GM23338 (cell line): Measurements from ENCODE around the gene ALDH16A1. TPM values are rescaled to one million over a fixed set of nuclear protein-coding genes. Genes with fewer than 3 reads are reported as not detected.

Source experiments
- ATAC-seq: fragments of 200-7000 bp; cut with Tn5 transposase; 3 replicates; pipeline ENCODE4 v1.9.1; 2020
- DNase-seq: peaks from one replicate; pipeline ENCODE4 v3.0.0-alpha.2; 2015; ENCODE audit warnings: low spot score
- H2AFZ ChIP-seq: fragments of 200-600 bp; sonication (generic); 2 replicates; pipeline ENCODE4 v1.8.0; 2016; ENCODE audit warnings: antibody characterized with exemption, mild to moderate bottlenecking, moderate library complexity
- H3F3A ChIP-seq: fragments of 200-600 bp; sonication (generic); replicated peaks from 2 replicates; pipeline ENCODE4 v1.8.0; 2017; ENCODE audit warnings: antibody characterized with exemption, mixed run types, low read depth
- H3K27ac ChIP-seq: fragments of 200-600 bp; sonication (generic); 2 replicates; pipeline ENCODE4 v1.6.1; 2016; ENCODE audit warnings: low read depth
- H3K27me3 ChIP-seq: fragments of 200-600 bp; sonication (generic); 2 replicates; pipeline ENCODE4 v1.8.0; 2016; ENCODE audit warnings: mild to moderate bottlenecking, mixed run types, moderate library complexity; ENCODE audit not compliant: insufficient read depth
- H3K36me3 ChIP-seq: fragments of 200-600 bp; sonication (generic); 2 replicates; pipeline ENCODE4 v1.8.0; 2016; ENCODE audit warnings: mild to moderate bottlenecking; ENCODE audit not compliant: insufficient read depth
- H3K4me1 ChIP-seq: fragments of 200-600 bp; sonication (generic); 2 replicates; pipeline ENCODE4 v1.8.0; 2016; ENCODE audit warnings: mild to moderate bottlenecking, moderate library complexity; ENCODE audit not compliant: insufficient read depth
- H3K4me2 ChIP-seq: fragments of 200-600 bp; sonication (generic); 2 replicates; pipeline ENCODE4 v1.7.1; 2017; ENCODE audit warnings: mixed run types
- H3K4me3 ChIP-seq: fragments of 200-600 bp; sonication (generic); 2 replicates; pipeline ENCODE4 v1.6.1; 2016; ENCODE audit warnings: mixed run types
- H3K79me2 ChIP-seq: fragments of 200-600 bp; sonication (generic); replicated peaks from 2 replicates; pipeline ENCODE4 v1.8.0; 2017; ENCODE audit warnings: mild to moderate bottlenecking; ENCODE audit not compliant: insufficient read depth
- H3K9me2 ChIP-seq: fragments of 200-600 bp; sonication (generic); 2 replicates; pipeline ENCODE4 v1.8.0; 2017; ENCODE audit not compliant: insufficient read depth
- H4K20me1 ChIP-seq: fragments of 200-600 bp; sonication (generic); replicated peaks from 2 replicates; pipeline ENCODE4 v1.8.0; 2017; ENCODE audit warnings: mild to moderate bottlenecking; ENCODE audit not compliant: insufficient read depth
- H3K27ac Mint-ChIP-seq: 2 replicates; pipeline ENCODE4 v1.8.0; 2020; ENCODE audit warnings: inconsistent platforms, mild to moderate bottlenecking, moderate library complexity, mixed read lengths
- H3K27me3 Mint-ChIP-seq: 3 replicates; pipeline ENCODE4 v1.8.0; 2022; ENCODE audit warnings: low read depth, mild to moderate bottlenecking, moderate library complexity, mixed read lengths, inconsistent platforms; ENCODE audit not compliant: insufficient read depth, poor library complexity
- H3K36me3 Mint-ChIP-seq: 3 replicates; pipeline ENCODE4 v1.8.0; 2021; ENCODE audit warnings: low read depth, mild to moderate bottlenecking, inconsistent platforms, moderate library complexity, mixed read lengths
- H3K4me1 Mint-ChIP-seq: 3 replicates; pipeline ENCODE4 v1.8.0; 2020; ENCODE audit warnings: mild to moderate bottlenecking, inconsistent platforms, mixed read lengths
- H3K4me3 Mint-ChIP-seq: 3 replicates; pipeline ENCODE4 v1.8.0; 2021; ENCODE audit warnings: moderate library complexity, mild to moderate bottlenecking, inconsistent platforms, mixed read lengths
- H3K9me3 Mint-ChIP-seq: 3 replicates; pipeline ENCODE4 v1.8.0; 2020; ENCODE audit warnings: moderate library complexity, mild to moderate bottlenecking, inconsistent platforms, mixed read lengths
- CREB1 ChIP-seq: fragments of 250-450 bp; sonication (Bioruptor Pico); IDR thresholded peaks from 2 replicates; pipeline ENCODE4 v1.5.0; 2020; ENCODE audit warnings: low read depth, mild to moderate bottlenecking, moderate library complexity
- EZH2 ChIP-seq: fragments of 200-600 bp; sonication (generic); IDR thresholded peaks from one replicate; pipeline ENCODE4 v1.8.0; 2017; ENCODE audit warnings: antibody characterized with exemption, mild to moderate bottlenecking, low read depth; ENCODE audit not compliant: unreplicated experiment
- EZH2phosphoT487 ChIP-seq: fragments of 200-600 bp; sonication (generic); IDR thresholded peaks from one replicate; pipeline ENCODE4 v1.8.1; 2018; ENCODE audit warnings: antibody characterized with exemption; ENCODE audit not compliant: unreplicated experiment
- JUNB ChIP-seq: IDR thresholded peaks from one replicate; pipeline ENCODE4 v1.6.1; 2016; ENCODE audit warnings: antibody characterized with exemption; ENCODE audit not compliant: unreplicated experiment
- NANOG ChIP-seq: IDR thresholded peaks from 2 replicates; pipeline ENCODE4 v1.6.1; 2016; ENCODE audit warnings: antibody characterized with exemption, borderline replicate concordance
- POLR2AphosphoS5 ChIP-seq: IDR thresholded peaks from 2 replicates; pipeline ENCODE4 v1.6.1; 2016; ENCODE audit warnings: antibody characterized with exemption, low read depth
- STAT1 ChIP-seq: IDR thresholded peaks from one replicate; pipeline ENCODE4 v1.6.1; 2016; ENCODE audit warnings: antibody characterized with exemption; ENCODE audit not compliant: unreplicated experiment
- ZNF114 ChIP-seq: fragments of 250-450 bp; sonication (Bioruptor Pico); IDR thresholded peaks from 2 replicates; pipeline ENCODE4 v1.5.0; 2020; ENCODE audit warnings: mild to moderate bottlenecking, moderate library complexity
- ZNF331 ChIP-seq: fragments of 250-450 bp; sonication (Bioruptor Pico); IDR thresholded peaks from 2 replicates; pipeline ENCODE4 v1.5.0; 2020; ENCODE audit warnings: low read depth, mild to moderate bottlenecking, moderate library complexity
- polyA plus RNA-seq: library from polyadenylated mRNA; unstranded; fragments of >200 nt; fragmentation: Nextera tagmentation; extraction: Ambion mirVana; gene quantifications from 2 replicates; pipeline ENCODE4 v1.2.1, GENCODE V29; 2016
- total RNA-seq: library from RNA; depleted of rRNA; stranded (reverse); fragments of >200 nt; shearing (Covaris generic); gene quantifications from 2 replicates; pipeline ENCODE4 v1.2.3, GENCODE V29; 2014
- TF ChIP-seq, protein P1 (sequence below): IDR thresholded peaks from 2 replicates; pipeline ENCODE4 v1.6.1; 2016; ENCODE audit warnings: antibody characterized with exemption
- TF ChIP-seq, protein P2 (sequence below), 2 experiments: fragments of 200-600 bp in 1 of 2; sonication (generic) in 1 of 2; conservative IDR thresholded peaks; 2 replicates each; pipeline versions ENCODE4 v1.5.1 to v1.6.1; 2016 to 2017; ENCODE audit warnings: antibody characterized with exemption in 2 of 2, low read depth in 2 of 2, mild to moderate bottlenecking in 2 of 2, moderate library complexity in 1 of 2
- TF ChIP-seq, protein P3 (sequence below): fragments of 250-450 bp; sonication (Bioruptor Pico); IDR thresholded peaks from 2 replicates; pipeline ENCODE4 v1.5.0; 2020; ENCODE audit warnings: mild to moderate bottlenecking, moderate library complexity
- TF ChIP-seq, protein P4 (sequence below): IDR thresholded peaks from one replicate; pipeline ENCODE4 v1.6.1; 2018; ENCODE audit warnings: antibody characterized with exemption; ENCODE audit not compliant: unreplicated experiment

ALDH16A1 gene
- total and polyA plus RNA-seq, 2 experiments from 2014 or later: 16.8 to 57.3 TPM

DNA sequence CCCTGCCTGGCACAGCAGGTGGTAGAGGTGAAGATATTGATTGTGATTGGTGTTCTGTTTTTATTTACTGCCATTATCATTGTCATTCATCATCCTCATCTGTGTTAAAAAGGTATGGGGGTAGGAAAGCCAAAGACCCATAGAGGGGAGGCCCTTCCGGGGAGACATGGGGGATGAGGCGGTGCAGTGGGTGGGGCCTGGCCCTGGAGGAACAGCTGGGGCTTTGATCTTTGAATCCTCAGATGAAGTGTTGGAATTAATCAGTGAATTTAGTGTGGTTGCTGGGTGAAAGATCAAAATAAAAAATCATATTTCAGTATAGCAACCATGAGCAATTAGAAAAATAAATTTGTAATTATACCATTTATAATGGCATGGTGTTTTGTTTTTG is 37.2 kb upstream of the ALDH16A1 start:
- no peak overlapping the region; the same call in 2 of the 3 replicates for H3K4me3 Mint-ChIP-seq
- Histone ChIP-seq H3K27ac (no peak overlapping the region), H3K79me2 (no peaks in the 10 kb centered on the region)

More for the DNA sequence above, 37.2 kb upstream of the ALDH16A1 start:
- H3F3A ChIP-seq: peaks cover 4% of the 10 kb centered on the region; the same call in 1 of the 2 replicates
- no peak overlapping the region for H3K4me3 ChIP-seq
- no peak for ATAC-seq
- no peak overlapping the region for H3K4me2 ChIP-seq
- H3K27me3 Mint-ChIP-seq: peaks cover 10% of the 10 kb centered on the region
- H3K9me3 Mint-ChIP-seq: no peaks in the 10 kb centered on the region
- no peak overlapping the region for H2AFZ ChIP-seq
- no peaks in the 10 kb centered on the region for H3K27me3 ChIP-seq
- TF ChIP-seq, protein P1, sequence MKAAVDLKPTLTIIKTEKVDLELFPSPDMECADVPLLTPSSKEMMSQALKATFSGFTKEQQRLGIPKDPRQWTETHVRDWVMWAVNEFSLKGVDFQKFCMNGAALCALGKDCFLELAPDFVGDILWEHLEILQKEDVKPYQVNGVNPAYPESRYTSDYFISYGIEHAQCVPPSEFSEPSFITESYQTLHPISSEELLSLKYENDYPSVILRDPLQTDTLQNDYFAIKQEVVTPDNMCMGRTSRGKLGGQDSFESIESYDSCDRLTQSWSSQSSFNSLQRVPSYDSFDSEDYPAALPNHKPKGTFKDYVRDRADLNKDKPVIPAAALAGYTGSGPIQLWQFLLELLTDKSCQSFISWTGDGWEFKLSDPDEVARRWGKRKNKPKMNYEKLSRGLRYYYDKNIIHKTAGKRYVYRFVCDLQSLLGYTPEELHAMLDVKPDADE: no peak
- no peak for TF ChIP-seq CREB1 (CRISPR knock-in tag)
- no peak for TF ChIP-seq ZNF114 (CRISPR knock-in tag)
- TF ChIP-seq EZH2: no peak
- TF ChIP-seq, protein P2, sequence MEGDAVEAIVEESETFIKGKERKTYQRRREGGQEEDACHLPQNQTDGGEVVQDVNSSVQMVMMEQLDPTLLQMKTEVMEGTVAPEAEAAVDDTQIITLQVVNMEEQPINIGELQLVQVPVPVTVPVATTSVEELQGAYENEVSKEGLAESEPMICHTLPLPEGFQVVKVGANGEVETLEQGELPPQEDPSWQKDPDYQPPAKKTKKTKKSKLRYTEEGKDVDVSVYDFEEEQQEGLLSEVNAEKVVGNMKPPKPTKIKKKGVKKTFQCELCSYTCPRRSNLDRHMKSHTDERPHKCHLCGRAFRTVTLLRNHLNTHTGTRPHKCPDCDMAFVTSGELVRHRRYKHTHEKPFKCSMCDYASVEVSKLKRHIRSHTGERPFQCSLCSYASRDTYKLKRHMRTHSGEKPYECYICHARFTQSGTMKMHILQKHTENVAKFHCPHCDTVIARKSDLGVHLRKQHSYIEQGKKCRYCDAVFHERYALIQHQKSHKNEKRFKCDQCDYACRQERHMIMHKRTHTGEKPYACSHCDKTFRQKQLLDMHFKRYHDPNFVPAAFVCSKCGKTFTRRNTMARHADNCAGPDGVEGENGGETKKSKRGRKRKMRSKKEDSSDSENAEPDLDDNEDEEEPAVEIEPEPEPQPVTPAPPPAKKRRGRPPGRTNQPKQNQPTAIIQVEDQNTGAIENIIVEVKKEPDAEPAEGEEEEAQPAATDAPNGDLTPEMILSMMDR (conservative IDR thresholded peaks at IDR 0.05; ENCODE audit: low read depth in 2 of 2): no peak
- TF ChIP-seq EZH2phosphoT487: no peak
- no peak for TF ChIP-seq JUNB
- TF ChIP-seq, protein P3, sequence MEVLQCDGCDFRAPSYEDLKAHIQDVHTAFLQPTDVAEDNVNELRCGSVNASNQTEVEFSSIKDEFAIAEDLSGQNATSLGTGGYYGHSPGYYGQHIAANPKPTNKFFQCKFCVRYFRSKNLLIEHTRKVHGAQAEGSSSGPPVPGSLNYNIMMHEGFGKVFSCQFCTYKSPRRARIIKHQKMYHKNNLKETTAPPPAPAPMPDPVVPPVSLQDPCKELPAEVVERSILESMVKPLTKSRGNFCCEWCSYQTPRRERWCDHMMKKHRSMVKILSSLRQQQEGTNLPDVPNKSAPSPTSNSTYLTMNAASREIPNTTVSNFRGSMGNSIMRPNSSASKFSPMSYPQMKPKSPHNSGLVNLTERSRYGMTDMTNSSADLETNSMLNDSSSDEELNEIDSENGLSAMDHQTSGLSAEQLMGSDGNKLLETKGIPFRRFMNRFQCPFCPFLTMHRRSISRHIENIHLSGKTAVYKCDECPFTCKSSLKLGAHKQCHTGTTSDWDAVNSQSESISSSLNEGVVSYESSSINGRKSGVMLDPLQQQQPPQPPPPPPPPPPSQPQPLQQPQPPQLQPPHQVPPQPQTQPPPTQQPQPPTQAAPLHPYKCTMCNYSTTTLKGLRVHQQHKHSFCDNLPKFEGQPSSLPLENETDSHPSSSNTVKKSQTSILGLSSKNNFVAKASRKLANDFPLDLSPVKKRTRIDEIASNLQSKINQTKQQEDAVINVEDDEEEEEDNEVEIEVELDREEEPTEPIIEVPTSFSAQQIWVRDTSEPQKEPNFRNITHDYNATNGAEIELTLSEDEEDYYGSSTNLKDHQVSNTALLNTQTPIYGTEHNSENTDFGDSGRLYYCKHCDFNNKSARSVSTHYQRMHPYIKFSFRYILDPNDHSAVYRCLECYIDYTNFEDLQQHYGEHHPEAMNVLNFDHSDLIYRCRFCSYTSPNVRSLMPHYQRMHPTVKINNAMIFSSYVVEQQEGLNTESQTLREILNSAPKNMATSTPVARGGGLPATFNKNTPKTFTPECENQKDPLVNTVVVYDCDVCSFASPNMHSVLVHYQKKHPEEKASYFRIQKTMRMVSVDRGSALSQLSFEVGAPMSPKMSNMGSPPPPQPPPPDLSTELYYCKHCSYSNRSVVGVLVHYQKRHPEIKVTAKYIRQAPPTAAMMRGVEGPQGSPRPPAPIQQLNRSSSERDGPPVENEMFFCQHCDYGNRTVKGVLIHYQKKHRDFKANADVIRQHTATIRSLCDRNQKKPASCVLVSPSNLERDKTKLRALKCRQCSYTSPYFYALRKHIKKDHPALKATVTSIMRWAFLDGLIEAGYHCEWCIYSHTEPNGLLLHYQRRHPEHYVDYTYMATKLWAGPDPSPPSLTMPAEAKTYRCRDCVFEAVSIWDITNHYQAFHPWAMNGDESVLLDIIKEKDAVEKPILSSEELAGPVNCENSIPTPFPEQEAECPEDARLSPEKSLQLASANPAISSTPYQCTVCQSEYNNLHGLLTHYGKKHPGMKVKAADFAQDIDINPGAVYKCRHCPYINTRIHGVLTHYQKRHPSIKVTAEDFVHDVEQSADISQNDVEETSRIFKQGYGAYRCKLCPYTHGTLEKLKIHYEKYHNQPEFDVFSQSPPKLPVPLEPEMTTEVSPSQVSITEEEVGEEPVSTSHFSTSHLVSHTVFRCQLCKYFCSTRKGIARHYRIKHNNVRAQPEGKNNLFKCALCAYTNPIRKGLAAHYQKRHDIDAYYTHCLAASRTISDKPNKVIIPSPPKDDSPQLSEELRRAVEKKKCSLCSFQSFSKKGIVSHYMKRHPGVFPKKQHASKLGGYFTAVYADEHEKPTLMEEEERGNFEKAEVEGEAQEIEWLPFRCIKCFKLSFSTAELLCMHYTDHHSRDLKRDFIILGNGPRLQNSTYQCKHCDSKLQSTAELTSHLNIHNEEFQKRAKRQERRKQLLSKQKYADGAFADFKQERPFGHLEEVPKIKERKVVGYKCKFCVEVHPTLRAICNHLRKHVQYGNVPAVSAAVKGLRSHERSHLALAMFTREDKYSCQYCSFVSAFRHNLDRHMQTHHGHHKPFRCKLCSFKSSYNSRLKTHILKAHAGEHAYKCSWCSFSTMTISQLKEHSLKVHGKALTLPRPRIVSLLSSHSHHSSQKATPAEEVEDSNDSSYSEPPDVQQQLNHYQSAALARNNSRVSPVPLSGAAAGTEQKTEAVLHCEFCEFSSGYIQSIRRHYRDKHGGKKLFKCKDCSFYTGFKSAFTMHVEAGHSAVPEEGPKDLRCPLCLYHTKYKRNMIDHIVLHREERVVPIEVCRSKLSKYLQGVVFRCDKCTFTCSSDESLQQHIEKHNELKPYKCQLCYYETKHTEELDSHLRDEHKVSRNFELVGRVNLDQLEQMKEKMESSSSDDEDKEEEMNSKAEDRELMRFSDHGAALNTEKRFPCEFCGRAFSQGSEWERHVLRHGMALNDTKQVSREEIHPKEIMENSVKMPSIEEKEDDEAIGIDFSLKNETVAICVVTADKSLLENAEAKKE (CRISPR knock-in tag): no peak
- TF ChIP-seq POLR2AphosphoS5: no peak
- TF ChIP-seq, protein P4, sequence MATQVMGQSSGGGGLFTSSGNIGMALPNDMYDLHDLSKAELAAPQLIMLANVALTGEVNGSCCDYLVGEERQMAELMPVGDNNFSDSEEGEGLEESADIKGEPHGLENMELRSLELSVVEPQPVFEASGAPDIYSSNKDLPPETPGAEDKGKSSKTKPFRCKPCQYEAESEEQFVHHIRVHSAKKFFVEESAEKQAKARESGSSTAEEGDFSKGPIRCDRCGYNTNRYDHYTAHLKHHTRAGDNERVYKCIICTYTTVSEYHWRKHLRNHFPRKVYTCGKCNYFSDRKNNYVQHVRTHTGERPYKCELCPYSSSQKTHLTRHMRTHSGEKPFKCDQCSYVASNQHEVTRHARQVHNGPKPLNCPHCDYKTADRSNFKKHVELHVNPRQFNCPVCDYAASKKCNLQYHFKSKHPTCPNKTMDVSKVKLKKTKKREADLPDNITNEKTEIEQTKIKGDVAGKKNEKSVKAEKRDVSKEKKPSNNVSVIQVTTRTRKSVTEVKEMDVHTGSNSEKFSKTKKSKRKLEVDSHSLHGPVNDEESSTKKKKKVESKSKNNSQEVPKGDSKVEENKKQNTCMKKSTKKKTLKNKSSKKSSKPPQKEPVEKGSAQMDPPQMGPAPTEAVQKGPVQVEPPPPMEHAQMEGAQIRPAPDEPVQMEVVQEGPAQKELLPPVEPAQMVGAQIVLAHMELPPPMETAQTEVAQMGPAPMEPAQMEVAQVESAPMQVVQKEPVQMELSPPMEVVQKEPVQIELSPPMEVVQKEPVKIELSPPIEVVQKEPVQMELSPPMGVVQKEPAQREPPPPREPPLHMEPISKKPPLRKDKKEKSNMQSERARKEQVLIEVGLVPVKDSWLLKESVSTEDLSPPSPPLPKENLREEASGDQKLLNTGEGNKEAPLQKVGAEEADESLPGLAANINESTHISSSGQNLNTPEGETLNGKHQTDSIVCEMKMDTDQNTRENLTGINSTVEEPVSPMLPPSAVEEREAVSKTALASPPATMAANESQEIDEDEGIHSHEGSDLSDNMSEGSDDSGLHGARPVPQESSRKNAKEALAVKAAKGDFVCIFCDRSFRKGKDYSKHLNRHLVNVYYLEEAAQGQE: no peak
- TF ChIP-seq NANOG: no peak
- TF ChIP-seq ZNF331: no peak
- no peak for TF ChIP-seq STAT1
- H3K4me1 Mint-ChIP-seq: peaks cover 37% of the 10 kb centered on the region
- H3K27ac Mint-ChIP-seq: no peak overlapping the region
- H3K9me2 ChIP-seq: no peaks in the 10 kb centered on the region
- no peaks in the 10 kb centered on the region for H3K36me3 Mint-ChIP-seq
- H4K20me1 ChIP-seq: no peaks in the 10 kb centered on the region
- no peaks in the 10 kb centered on the region for H3K36me3 ChIP-seq
- no peak for DNase-seq
- peaks cover 11% of the 10 kb centered on the region for H3K4me1 ChIP-seq
